HG03469 (cell line): Measurements from ENCODE around the gene MDFIC.
A peak's percentile ranks its signal among the peaks of the same experiment; 100 is the strongest.

Experiments used
- ATAC-seq: cut with Tn5 transposase; IDR thresholded peaks from one replicate; pipeline ENCODE4 v1.9.1; 2021; ENCODE audit warnings: mild to moderate bottlenecking, moderate library complexity, moderate number of reproducible peaks; ENCODE audit not compliant: unreplicated experiment

MDFIC gene

DNA sequence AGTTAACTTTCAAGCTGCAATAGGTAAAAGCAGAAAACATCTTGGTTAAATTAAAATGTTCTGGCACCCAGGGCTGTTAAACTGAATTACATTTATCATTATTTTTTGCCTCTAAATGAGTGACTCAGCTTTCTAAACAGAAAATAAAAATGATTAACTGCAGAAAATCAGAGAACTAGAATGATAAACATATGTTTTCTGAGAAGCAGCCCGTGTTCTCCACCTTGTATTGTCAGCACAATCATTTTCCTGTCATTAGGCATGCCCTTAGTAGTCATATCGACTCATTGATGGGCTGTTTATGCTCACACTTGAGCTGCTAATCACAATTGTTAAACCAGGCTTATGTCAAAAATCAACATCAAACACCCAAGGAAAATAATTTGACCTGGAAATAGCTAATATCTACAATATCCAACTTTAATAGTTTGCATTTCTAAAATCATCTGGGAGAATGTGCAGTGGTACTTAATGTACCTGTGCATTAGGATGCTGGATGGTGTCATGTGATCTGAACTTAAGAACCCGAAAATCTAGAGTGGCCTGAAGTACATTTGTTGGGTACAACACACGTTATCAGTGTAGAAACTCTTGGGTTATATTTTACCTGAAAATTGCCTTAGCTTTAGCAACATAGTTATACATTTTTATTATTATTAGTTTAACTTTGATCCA is 2.3 kb downstream of the MDFIC start:
- ATAC-seq: peak; percentile 21

DNA sequence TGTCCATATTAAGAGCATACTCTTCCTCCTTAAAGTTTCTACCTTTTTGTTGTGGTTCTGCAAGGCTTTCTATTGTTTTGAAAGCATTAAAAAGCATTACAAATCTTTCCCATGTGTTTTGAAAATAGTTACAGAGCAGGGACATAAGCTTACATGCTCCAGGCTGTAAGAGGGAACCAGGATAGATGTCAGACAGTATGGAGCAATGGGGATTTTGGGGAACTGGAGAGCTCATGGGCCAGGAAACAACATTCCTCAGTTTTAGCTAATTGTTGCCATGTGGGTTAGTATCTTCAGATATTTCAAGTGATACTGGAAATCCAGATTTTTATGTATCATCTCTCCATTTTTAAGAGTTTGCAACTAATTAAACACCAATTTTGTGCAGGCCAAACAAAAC is 3.5 kb downstream of the MDFIC start:
- no peak for ATAC-seq

DNA sequence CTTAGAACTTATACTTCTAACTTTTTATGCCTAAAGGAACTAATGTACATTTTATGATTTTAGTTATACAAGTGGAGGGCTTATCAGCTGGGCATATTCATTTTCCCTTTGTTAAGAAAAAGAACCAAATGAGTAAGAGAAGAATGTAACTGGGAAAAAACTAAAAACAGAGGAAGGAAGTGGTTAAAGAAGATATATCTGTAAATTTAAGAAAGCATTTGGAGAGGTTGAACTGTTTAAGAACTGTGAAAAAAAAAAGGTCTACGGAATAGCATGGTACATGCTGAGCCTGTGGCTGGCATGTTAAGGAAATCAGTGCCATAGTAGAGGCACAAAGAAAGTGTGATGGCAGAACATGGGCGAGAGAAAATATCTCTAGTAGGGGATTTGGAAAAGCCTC is 6.2 kb downstream of the MDFIC start:
- ATAC-seq: no peak

DNA sequence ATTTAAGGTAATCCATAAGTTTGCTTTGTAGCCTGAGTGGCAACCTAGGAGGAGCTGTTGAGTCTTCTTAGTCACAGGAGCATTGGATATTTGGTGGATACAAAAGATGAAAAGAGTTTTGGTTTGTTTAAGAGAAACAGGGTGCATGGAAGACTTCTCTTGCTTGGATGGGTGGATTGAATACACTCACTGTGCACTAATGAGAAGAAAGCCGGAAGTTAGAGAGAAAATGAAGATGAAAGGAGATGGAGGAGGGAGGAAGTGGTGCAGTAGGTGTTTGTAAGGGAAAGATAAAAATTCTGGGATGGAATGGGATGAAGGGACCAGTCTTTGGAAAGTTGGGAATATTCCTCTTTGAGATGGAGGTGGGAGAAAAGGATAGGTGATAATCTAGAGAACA is 7.7 kb downstream of the MDFIC start:
- ATAC-seq: no peak

DNA sequence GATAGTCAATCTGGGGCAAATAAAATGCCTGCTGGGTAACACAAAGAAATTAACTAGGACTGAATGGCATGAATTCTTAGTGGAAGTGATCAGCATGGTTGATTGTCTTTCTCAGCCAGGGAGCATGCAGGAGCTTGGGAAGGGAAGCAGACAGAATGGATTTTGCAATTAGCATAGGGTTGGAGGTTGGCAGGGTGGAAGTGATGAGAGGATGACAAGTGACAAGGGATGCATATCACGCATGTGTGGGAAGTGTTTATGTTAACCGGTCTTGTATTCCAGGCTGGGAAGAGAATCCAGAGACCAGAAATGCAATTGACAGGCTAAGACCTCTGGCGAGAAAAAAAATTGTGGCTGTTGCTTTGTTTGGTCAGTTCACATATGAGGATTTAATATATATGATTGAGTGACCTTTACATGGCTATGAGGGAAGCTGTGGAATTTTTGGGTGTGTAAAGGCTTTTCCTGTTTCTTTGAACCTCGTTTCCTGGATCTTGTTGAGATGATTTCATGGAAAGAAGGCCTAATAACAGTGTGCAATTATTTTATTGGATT is 8.3 kb downstream of the MDFIC start:
- no peak for ATAC-seq

DNA sequence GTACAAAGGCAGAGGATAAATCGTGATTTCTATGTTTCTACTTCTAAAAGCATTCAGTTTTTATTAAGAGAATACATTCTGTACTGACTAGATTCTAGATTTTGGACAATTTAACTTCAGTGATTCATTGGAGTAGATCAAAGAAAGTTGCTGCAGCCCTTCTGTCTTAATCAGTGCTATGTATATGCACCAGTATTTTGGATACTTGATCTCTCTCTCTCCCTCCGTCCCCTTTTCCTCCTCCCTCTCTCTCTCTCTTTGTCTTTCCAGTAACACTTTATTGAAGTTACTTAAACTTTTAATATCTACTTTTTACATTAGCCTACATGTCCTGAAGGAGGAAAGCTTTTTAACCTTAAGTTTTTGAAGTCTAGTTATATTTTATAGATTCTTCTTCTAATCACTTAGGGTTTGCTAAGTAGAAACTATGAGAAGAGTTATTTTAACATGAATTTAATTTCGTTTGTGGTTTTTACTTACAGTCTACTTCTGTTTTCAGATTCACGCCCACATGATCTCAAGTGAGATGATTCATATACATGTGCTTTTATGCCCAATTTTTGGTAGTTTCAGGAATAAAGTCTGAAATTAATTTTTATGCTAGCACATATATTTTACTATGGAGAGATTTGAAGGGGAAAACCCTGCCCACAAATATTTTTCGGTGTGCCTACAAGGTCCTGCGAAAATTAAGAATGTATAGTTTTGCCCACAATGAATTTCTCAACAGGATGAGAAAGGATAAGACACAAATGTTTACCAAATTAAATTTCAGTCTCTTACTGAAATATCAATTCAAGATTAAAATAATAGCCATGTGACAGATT is 9.1 kb downstream of the MDFIC start:
- ATAC-seq: peak; percentile 28

DNA sequence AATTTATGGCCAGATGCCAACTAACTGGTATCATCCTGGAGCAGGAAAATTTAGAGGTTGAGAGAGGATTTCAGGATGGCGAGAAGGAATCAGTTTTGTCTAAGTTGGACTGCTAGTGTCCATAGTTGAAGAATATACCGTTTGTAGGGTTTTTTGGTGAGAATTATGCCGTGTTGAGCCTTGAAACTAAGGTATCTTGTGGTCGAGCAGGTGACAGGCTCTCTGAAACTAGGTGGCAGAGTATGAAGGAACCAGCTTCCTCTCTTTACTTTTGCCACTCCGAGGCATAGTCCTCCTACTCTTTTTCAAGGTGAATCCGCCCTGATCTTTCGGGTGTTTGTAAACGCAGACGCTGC is 9.7 kb downstream of the MDFIC start:
- ATAC-seq: peak; percentile 64

DNA sequence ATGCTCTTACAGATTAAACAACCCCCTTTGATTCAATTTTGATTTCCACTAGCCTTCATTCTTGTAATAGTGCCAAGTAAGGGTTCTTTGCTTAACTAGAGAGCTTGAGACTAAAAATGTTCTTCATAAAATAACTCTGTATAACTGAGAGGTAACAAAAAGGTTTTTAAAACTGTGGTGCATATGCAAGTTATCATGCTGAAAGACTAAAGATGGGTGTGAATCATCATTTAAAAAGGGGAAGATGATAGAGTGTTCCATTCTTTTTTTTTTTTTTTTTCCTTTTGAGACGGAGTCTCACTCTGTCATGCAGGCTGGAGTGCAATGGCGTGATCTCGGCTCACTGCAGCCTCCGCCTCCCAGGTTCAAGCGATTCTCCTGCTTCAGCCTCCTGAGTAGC is 11.1 kb downstream of the MDFIC start:
- no peak for ATAC-seq

DNA sequence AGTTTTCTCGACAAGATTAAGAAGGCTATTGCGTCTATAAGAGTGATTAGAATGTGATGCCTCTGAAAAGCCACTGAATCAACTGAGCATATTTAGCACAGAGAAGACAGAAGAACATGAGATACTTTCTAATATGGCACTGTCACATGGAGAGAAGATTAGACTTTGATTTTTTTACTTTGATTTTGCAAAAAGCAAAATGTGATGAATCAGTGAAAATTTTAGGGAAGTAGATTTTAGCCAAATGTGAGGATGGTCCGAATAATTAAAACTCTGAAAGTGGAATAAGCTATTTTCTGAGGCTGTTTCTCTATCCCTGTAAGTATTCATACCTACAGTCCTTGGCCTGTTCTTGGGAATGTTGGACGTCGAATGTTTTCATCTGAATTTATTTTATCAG is 11.8 kb downstream of the MDFIC start:
- no peak for ATAC-seq

DNA sequence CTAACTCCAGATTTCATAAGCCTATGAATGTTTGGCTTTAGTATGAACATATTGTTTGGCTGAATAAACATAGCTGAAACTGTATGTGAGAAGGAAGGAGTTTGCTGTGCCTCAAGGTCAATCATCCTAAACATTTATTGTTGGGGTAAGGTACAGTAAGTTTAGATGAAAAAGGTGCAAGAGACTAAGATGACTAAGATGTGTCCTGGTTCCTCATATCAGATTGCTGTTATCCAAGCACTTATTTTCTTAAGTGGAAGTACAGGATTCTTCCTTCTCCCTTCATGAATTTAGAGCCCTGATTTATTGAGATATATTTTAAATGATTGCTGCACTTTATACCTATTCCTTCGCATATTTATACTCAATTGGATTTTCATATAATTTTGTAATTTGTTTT is 12.2 kb downstream of the MDFIC start:
- ATAC-seq: no peak

DNA sequence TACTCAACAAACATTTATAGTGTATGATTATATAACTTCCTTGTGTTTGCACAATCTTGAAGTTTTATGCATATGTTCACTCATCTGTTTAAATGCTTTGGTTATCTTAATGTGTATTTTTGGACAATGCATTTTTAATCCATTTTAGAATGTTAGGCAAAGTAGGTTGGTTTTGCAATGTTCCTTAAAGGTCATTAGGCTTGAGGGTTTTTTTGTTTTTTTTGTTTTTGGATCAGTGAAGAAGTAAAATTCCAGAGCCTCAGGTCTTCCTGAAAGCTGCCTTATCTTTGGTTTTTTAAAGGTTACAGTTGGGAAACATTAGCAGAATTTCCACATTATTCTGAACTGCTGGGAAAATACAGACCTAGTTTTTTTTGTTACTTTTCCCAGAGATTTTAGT is 12.8 kb downstream of the MDFIC start:
- no peak for ATAC-seq

DNA sequence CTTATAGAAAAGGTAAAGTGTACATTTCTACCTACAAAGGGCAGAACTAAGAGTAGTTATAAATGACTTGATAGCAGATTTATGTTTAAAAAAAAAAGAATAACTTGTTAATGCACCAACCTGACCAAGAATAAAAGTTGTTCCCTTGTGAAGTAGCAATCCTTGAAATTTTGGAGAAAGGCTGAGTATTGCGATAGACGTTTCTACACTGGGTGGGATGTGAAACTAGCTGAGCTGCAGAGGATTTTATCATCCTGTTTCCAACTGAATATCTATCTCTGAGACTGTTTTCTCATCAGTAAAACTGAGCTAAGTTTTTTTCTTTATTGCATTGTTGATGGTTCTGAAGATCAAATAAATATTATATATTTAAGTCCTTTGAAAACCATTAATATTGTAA is 14.6 kb downstream of the MDFIC start:
- ATAC-seq: no peak

DNA sequence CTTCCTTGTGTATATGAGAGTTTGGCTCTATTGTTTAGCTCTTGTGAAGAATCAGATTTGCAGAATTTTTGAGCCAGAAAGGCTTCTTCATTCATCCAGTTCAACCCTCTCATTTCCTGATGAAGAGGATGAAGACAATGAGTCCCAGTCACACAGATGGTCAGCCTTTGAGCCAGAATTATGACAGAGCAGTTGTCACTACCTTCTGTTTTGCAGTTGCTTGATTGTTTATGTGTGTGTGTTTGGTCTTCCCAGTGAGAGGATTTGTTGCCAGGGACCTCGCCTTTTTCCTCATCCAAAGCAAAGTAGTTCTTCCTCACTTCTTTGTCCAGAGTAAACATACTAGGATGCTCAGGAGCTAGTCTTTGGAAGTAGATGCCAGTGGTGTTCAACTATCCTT is 15.6 kb downstream of the MDFIC start:
- ATAC-seq: no peak

DNA sequence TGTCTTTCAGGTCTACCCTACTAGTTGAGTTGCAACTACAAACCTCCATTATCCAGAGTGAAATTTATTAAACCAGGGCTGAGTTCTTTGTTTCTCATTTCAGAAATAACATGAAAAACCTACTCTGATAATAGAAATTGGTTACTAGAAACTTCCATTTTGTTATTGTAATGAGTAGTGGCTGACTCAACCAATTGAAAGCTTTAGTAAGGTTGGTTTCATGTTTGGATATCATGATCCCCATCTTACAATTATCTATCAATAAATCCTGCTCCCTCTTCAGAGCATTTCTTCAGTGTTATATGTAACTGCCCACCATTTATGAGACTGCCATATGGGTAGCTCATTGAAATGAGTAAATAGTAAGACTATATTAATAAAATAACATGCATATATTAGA is 16.9 kb downstream of the MDFIC start:
- no peak for ATAC-seq

DNA sequence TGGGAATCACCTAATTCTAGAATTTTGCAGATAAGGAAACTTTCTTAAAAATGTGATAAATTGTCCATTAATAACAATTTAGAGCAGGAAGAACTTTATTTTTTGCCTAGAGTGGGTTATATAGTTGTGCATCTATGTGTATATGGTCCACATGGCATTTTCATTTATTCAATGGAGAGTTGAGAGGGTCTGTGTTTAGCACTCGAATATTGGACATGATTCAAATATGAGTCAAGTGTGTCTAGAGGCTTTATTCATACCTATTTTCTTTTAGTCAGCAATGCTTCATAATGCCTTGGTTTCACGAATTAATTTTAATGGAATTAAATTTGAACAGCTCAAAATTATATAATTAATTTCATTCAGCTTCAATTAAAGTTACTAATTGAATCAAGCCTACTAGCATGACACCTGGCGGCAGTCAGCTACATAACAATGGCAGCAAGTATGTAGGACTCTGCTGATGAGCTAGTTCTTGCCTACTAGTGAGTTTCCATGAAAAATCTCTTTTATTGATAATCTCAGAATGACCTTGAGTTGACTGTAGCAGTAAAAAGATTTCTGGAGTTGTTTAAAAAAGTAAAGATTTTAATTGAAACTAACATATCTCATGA is 17.7 kb downstream of the MDFIC start:
- no peak for ATAC-seq

DNA sequence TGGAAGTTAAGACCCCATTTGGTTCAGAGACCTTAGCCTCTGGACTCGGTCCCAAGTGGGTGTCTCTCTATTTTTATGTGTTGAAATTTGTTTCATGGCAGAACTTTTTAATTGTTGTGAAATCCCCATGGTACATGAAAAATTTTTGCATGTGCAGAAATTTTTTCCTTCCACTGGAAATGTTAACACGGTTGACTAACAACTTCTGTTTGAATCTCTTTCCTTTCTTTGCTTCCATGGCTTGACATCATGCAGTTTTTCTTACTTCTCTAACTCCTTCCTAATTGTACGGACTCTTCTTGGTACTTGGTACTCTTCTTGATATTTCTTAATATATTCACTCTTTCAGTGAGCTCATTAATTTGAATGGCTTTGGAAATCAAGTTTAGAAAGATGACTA is 18.3 kb downstream of the MDFIC start:
- ATAC-seq: no peak

DNA sequence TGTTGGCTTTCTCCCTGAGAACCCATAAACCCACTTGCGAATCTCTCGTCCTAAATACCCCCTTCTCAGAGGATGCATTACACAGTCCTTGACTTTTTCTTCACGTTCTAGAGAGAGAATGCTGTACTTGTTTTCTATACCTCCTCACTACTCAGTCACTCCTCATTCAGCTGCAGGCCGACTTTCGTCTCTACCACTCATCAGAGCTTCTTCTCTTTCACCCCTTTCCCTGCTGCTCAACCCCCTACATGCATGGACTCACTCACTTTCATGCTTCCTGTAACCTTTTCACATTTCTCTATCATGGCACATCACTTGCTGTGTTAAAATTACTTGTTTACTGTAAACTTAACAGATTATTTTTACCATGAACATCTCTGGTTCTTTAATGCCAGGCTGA is 19.8 kb downstream of the MDFIC start:
- ATAC-seq: peak; percentile 29

DNA sequence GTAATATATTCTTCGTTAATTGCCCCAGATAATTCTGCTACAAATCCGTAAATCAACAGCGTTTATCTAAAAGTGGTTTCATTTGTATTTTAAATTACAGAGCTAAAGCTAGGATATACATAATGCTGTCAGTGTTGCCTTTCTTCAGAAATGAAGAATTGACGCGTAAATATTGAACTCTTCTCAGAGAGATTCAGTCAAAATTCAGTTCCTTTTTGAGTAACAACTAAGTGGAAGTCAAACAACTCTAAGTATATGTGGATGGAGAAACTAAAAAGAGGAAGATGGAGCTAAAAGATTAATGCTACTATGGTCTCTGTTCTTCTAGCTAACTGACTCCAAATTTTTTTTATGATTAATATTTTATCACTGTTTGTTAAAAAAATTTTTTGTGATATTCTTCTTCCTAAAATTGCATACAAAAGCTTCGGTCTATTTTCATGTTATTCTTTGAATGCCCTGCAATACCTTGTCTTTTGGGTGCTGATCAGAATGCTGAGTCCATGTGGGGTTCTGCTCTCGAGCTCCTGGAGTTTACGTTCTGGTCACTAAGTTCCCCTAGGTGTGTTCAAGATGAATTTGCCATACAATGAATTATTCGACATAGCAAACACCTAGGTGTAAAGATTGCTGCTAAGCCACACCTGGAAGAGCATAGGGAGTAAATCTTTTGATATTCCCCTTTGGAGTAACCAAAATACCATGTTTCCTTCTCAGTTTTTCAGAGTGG is 20.7 kb downstream of the MDFIC start:
- peak; percentile 56 for ATAC-seq

DNA sequence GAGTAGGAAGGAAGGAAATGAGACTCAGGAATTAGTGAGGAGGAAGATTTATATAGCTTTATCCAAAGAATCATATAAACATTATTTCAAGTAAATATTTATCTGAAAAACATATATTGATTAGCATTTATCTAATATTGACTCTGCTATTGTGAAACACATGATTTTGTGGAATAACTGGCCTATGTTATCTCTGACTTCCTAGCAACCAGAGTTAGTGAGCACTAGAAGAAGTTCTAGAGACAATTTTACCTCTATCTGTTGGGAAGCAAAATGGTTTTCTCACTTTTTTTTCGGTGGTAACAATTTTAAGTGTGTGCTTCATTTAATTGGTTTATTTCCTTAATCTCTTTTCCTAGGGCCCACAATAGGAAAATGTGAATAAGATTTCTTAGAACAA is 21.6 kb downstream of the MDFIC start:
- no peak for ATAC-seq

DNA sequence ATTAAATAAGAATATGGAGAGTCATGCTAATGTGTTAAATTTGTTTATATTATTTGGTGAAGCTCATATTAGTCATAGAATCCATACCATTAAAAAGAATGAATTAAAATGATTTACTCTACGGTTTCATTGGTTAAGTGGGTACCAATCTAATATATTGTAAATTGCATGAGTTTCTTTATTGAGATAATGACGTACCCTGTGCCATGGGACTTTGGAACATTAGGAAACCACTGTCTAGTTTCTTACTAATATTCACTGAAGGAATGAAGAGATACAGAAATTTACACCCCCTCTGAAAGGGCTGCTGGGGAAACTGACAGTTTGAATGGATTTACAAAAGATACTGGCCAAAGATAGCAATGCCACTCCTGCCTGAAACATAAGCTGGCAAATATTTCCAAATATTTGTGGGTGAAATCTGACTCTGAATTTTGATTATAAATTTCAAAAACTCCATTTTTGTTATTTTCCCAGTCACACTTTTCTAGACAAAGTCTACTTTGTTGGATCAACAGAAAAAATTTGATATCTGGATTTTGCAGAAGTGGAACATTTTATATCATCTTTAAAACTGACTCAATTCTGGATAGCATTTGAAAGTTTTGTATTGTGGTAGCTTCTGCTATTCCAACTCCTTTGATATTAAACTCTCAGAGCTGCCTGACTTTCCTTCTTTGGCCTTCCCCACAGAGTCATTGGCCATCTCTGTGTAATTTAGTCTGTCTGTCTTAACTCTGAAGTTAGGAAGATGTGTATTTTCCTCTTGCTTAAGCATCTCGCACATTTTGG is 22.3 kb downstream of the MDFIC start:
- no peak for ATAC-seq
